ENCODE data around the gene IGSF22.
"Not testable (repeated sequence)": the region's sequence is repeated elsewhere in the genome, so short reads cannot be mapped to it uniquely, and the experiment has no call there.

Gene IGSF22

DNA sequence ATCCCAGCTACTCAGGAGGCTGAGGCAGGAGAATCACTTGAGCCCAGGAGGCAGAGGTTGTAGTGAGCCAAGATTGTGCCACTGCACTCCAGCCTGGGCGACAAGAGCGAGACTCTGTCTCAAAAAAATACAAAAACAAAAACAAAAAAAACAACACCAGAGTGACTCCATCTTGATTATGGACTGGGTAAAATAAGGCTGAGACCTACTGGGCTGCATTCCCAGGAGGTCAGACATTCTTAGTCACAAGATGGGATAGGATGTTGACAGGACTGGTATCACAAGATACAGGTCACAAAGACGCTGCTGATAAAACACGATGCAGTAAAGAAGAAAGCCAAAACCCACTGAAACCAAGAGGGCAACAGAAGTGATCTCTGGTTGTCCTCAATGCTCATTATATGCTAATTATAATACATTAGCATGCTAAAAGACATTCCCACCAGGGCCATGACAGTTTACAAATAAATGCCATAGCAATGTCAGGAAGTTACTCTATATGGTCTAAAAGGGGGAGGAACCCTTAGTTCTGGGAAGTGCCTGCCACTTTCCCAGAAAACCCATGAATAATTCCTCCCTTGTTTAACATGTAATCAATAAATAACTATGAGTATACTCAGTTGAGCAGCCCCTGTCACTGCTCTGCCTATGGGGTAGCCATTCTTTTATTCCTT lies 34.4 kb downstream of the IGSF22 start:
- DNase-seq (ENCODE audit: low read depth) = not testable (repeated sequence)

- DNase-seq (ENCODE audit: low read depth) = no peak
Observed at GRCh38 chr11:18684267-18684666, 41.7 kb downstream of the IGSF22 start.

DNA sequence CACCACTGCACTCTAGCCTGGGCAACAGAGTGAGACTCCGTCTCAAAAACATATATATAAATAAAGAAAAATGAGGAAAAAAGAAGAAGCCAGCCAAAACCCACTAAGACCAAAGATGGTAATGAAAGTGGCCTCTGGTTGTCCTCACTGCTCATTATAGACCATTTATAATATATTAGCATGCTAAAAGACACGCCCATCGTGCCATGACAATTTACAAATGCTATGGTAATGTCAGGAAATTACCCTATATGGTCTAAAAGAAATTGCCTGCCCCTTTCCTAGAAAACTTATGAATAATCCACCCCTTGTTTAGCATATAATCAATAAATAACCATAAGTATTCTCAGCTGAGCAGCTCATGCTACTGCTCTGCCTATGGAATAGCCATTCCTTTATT lies 43.5 kb downstream of the IGSF22 start:
- no peak for DNase-seq (ENCODE audit: low read depth)

DNA sequence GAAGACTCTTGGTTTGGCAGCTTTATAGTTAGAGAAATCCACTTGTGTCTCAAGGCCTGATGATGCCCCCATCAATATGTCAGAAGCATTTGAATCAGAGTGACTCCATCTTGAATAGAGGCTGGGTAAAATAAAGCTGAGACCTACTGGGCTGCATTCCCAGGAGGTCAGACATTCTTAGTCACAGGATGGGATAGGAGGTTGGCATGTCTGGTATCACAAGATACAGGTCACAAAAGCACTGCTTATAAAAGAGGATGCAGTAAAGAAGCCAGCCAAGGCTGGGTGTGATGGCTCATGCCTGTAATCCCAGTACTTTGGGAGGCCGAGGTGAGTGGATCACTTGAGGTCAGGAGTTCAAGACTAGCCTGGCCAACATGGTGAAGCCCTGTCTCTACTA lies 44.0 kb downstream of the IGSF22 start:
- DNase-seq (ENCODE audit: low read depth) = peak; percentile 35

- no peak for DNase-seq (ENCODE audit: low read depth)
Observed at GRCh38 chr11:18677560-18677959, 48.4 kb downstream of the IGSF22 start.

- DNase-seq (ENCODE audit: low read depth) = no peak
Observed at GRCh38 chr11:18676803-18677202, 49.2 kb downstream of the IGSF22 start.

DNA sequence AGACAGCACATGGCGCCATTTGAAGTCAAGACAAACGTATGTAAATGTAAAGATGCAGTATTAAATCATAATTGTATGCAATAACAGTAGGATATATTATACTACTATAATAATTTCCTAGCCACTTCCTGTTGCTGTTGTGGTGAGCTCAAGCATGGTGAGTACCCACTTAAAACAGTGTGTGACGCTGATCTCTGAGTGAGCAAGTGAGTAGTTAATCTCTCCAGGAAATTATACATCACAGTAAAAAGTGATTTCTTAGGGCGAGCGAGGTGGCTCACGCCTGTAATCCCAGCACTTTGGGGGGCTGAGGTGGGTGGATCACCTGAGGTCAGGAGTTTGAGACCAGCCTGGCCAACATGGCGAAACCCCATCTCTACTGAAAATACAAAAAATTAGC lies 53.8 kb downstream of the IGSF22 start:
- DNase-seq (ENCODE audit: low read depth) = not testable (repeated sequence)

DNA sequence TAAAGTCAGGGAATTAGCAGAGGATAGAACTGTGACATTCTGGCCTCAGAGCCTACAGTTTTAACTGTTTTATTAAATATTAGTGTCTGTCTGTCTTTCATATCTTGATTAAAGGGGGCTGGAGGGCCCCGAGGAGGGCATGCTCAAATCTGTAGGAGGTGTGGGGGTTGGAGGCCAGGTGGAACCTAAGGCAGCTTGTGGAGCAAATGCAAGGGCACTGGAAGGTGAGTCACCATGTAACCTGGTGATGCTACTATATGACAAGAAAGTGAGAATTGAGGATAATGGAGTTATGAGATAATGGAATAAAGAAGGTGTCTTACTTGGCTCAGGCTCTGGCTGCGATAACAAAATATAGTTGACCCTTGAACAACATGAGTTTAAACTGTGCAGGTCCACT lies 54.7 kb downstream of the IGSF22 start:
- DNase-seq (ENCODE audit: low read depth) = no peak

GRCh38 chr11:18669711-18670110 lies 56.3 kb downstream of the IGSF22 start:
- DNase-seq (ENCODE audit: low read depth) = no peak

- peak; percentile 11 for DNase-seq (ENCODE audit: low read depth)
Observed at GRCh38 chr11:18669219-18669596, 56.8 kb downstream of the IGSF22 start.

DNA sequence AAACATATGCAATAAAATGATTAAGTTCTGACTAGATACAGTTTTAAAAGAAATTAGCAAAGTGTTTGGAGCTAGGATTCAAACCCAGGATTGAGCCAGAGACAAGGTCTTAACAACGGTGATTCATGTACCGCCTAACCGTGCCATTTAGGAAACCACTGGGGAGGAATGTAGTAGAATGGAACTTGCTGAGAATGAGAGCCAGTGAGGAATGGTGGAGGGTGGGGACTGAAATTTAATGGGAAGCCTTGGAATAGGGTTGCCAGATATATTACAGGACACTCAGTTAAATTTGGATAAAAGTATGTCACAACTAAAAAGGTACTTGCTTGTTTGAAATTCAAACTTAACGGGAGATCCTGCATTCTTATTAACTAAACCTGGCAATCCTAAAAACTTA lies 57.9 kb downstream of the IGSF22 start:
- DNase-seq (ENCODE audit: low read depth) = peak; percentile 17

- DNase-seq (ENCODE audit: low read depth) = not testable (repeated sequence)
Observed at GRCh38 chr11:18665353-18665872, 60.6 kb downstream of the IGSF22 start.

DNA sequence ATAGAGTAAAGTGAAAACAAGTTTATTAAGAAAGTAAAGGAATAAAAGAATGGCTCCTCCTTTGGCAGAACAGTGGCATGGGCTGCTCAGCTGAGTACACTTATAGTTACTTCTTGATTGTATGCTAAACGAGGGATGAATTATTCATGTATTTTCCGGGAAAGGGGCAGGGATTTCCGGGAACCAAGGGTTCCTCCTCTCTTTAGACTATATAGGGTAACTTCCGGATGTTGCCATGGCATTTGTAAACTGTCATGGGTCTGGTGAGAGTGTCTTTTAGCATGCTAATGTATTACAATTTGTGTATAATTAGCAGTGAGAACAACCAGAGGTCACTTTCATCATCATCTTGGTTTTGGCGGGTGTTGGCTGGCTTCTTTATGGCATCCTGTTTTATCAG lies 68.3 kb downstream of the IGSF22 start:
- no peak for DNase-seq (ENCODE audit: low read depth)

Measured in EH (cell line).